ENCODE measurements around the gene GHRH. TPM values are rescaled to one million over a fixed set of nuclear protein-coding genes. Genes with fewer than 3 reads are reported as not detected.

GHRH gene
- total RNA-seq, 2 experiments from 2014 or later = not detected

- Histone ChIP-seq H3K9me2 (ENCODE audit: insufficient read depth, low read length) (no peaks in the 10 kb centered on the region), H3K4me1 (ENCODE audit: insufficient read depth, low read length, poor library complexity, severe bottlenecking) (no peaks in the 10 kb centered on the region), H3K36me3 (ENCODE audit: insufficient read depth, low read length) (peaks cover 96% of the 10 kb centered on the region), H3K4me2 (ENCODE audit: low read length) (no peak overlapping the region), H2AFZ (ENCODE audit: low read length) (no peak overlapping the region), H3K9me3 (ENCODE audit: low read length) (no peaks in the 10 kb centered on the region), H3K79me2 (ENCODE audit: insufficient read depth, low read depth, low read length) (no peaks in the 10 kb centered on the region), H3K27ac (ENCODE audit: low read depth, low read length, poor library complexity, severe bottlenecking) (no peak overlapping the region), H4K20me1 (ENCODE audit: insufficient read depth, low read length) (no peaks in the 10 kb centered on the region), H3K4me3 (ENCODE audit: low read depth, low read length, poor library complexity, severe bottlenecking) (no peak overlapping the region)
- TF ChIP-seq EZH2phosphoT487 (IDR thresholded peaks at IDR 0.05; ENCODE audit: borderline replicate concordance, low read depth, low read length) = no peak
- TF ChIP-seq, protein P1, sequence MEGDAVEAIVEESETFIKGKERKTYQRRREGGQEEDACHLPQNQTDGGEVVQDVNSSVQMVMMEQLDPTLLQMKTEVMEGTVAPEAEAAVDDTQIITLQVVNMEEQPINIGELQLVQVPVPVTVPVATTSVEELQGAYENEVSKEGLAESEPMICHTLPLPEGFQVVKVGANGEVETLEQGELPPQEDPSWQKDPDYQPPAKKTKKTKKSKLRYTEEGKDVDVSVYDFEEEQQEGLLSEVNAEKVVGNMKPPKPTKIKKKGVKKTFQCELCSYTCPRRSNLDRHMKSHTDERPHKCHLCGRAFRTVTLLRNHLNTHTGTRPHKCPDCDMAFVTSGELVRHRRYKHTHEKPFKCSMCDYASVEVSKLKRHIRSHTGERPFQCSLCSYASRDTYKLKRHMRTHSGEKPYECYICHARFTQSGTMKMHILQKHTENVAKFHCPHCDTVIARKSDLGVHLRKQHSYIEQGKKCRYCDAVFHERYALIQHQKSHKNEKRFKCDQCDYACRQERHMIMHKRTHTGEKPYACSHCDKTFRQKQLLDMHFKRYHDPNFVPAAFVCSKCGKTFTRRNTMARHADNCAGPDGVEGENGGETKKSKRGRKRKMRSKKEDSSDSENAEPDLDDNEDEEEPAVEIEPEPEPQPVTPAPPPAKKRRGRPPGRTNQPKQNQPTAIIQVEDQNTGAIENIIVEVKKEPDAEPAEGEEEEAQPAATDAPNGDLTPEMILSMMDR (conservative IDR thresholded peaks at IDR 0.05; ENCODE audit: low read length) = no peak
- no peak for DNase-seq (ENCODE audit: low spot score)
- CTCF ChIA-PET (ENCODE audit: unreplicated experiment) = no interaction called here
- POLR2A ChIA-PET = interaction anchor here (0.7 kb wide), 1 partner anchor 149 kb away, joined by 5 read pairs; no protein-coding TSS in a partner anchor
- intact Hi-C loops (cut with micrococcal nuclease; ENCODE audit: unreplicated experiment) = no loop called here
- no TSS peak for BruUV-seq (replicated peaks)
These were observed 41.6 kb downstream of the GHRH start for GRCh38 chr20:37219751-37220668.

- H2AFZ ChIP-seq (ENCODE audit: low read length) = no peak overlapping the region
- TF ChIP-seq EZH2phosphoT487 (IDR thresholded peaks at IDR 0.05; ENCODE audit: borderline replicate concordance, low read depth, low read length) = no peak
- TF ChIP-seq, protein P1 (conservative IDR thresholded peaks at IDR 0.05; ENCODE audit: low read length) = no peak
These were observed 42.6 kb downstream of the GHRH start for GRCh38 chr20:37218976-37219375.

DNA sequence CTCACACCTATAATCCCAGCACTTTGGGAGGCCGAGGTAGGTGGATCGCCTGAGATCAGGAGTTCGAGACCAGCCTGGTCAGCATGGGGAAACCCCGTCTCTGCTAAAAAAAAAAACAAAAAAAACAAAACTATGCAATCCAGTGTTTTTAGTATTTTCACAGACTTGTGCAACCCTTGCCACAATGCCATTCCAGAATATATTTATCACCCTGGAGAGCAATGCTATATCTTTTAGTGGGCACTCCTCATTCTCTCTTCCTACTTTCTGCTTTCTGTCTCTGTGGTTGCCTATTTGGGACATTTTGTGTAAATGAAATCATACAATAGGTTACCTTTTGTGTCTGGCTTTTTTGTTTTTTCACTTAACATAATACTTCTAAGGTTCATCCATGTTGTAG, 43.2 kb downstream of the GHRH start:
- Histone ChIP-seq H3K4me2 (ENCODE audit: low read length) (no peak overlapping the region), H2AFZ (ENCODE audit: low read length) (no peak overlapping the region), H3K9me3 (ENCODE audit: low read length) (no peaks in the 10 kb centered on the region), H3K9me2 (ENCODE audit: insufficient read depth, low read length) (no peaks in the 10 kb centered on the region), H3K36me3 (ENCODE audit: insufficient read depth, low read length) (peaks cover 95% of the 10 kb centered on the region), H3K79me2 (ENCODE audit: insufficient read depth, low read depth, low read length) (no peaks in the 10 kb centered on the region), H3K4me3 (ENCODE audit: low read depth, low read length, poor library complexity, severe bottlenecking) (no peak overlapping the region), H4K20me1 (ENCODE audit: insufficient read depth, low read length) (no peaks in the 10 kb centered on the region), H3K27ac (ENCODE audit: low read depth, low read length, poor library complexity, severe bottlenecking) (no peak overlapping the region), H3K4me1 (ENCODE audit: insufficient read depth, low read length, poor library complexity, severe bottlenecking) (no peaks in the 10 kb centered on the region)
- ChIA-PET POLR2A (no interaction called here), CTCF (ENCODE audit: unreplicated experiment) (no interaction called here)
- no peak for TF ChIP-seq EZH2phosphoT487 (IDR thresholded peaks at IDR 0.05; ENCODE audit: borderline replicate concordance, low read depth, low read length)
- TF ChIP-seq, protein P1 (conservative IDR thresholded peaks at IDR 0.05; ENCODE audit: low read length) = no peak
- no TSS peak for BruUV-seq (replicated peaks)
- DNase-seq (ENCODE audit: low spot score) = no peak
- intact Hi-C loops (cut with micrococcal nuclease; ENCODE audit: unreplicated experiment) = no loop called here

More at GRCh38 chr20:37218976-37219375, 42.6 kb downstream of the GHRH start:
- Histone ChIP-seq H3K9me2 (ENCODE audit: insufficient read depth, low read length) (no peaks in the 10 kb centered on the region), H3K4me3 (ENCODE audit: low read depth, low read length, poor library complexity, severe bottlenecking) (no peak overlapping the region), H3K4me2 (ENCODE audit: low read length) (no peak overlapping the region), H3K79me2 (ENCODE audit: insufficient read depth, low read depth, low read length) (no peaks in the 10 kb centered on the region), H3K36me3 (ENCODE audit: insufficient read depth, low read length) (peaks cover 95% of the 10 kb centered on the region), H4K20me1 (ENCODE audit: insufficient read depth, low read length) (no peaks in the 10 kb centered on the region), H3K27ac (ENCODE audit: low read depth, low read length, poor library complexity, severe bottlenecking) (no peak overlapping the region), H3K4me1 (ENCODE audit: insufficient read depth, low read length, poor library complexity, severe bottlenecking) (no peaks in the 10 kb centered on the region), H3K9me3 (ENCODE audit: low read length) (no peaks in the 10 kb centered on the region)
- POLR2A ChIA-PET = no interaction called here
- CTCF ChIA-PET (ENCODE audit: unreplicated experiment) = no interaction called here
- no TSS peak for BruUV-seq (replicated peaks)
- intact Hi-C loops (cut with micrococcal nuclease; ENCODE audit: unreplicated experiment) = no loop called here
- DNase-seq (ENCODE audit: low spot score) = no peak
